ENCODE data around the gene KDM2B. TPM values are rescaled to one million over a fixed set of nuclear protein-coding genes. Genes with fewer than 3 reads are reported as not detected.

KDM2B gene
- total RNA-seq, 1 experiment from 2014 or later: 39.1 TPM

- H3K27me3 ChIP-seq (ENCODE audit: low read length): no peaks in the 10 kb centered on the region
- H3K4me3 ChIP-seq (ENCODE audit: low read length): no peak overlapping the region
- no peak overlapping the region for H3K27ac ChIP-seq (ENCODE audit: low read length)
- H3K9me3 ChIP-seq (ENCODE audit: low read length): no peaks in the 10 kb centered on the region
- no peak overlapping the region for H3K9ac ChIP-seq (ENCODE audit: low read length)
- no peaks in the 10 kb centered on the region for H3K4me1 ChIP-seq (ENCODE audit: low read length)
- no peak for DNase-seq
- H3K79me2 ChIP-seq (ENCODE audit: low read length): peaks cover 88% of the 10 kb centered on the region
- H3K36me3 ChIP-seq (ENCODE audit: insufficient read depth, low read length): peaks cover 7% of the 10 kb centered on the region; the same call in 1 of the 2 replicates
- H2AFZ ChIP-seq (ENCODE audit: low read length): no peak overlapping the region
- H3K4me2 ChIP-seq (ENCODE audit: low read depth, low read length, poor library complexity, severe bottlenecking): no peak overlapping the region
- no peaks in the 10 kb centered on the region for H3K9me2 ChIP-seq (replicated peaks; ENCODE audit: insufficient read depth, low read length)
- peaks cover 34% of the 10 kb centered on the region for H4K20me1 ChIP-seq (ENCODE audit: insufficient read depth, low read depth, low read length)
Observed at GRCh38 chr12:121455766-121456420, 124.9 kb downstream of the KDM2B start.

GRCh38 chr12:121454921-121455320 is 125.9 kb downstream of the KDM2B start:
- H4K20me1 ChIP-seq (ENCODE audit: insufficient read depth, low read depth, low read length): peaks cover 34% of the 10 kb centered on the region
- no peak overlapping the region for H3K4me2 ChIP-seq (ENCODE audit: low read depth, low read length, poor library complexity, severe bottlenecking)
- no peaks in the 10 kb centered on the region for H3K9me3 ChIP-seq (ENCODE audit: low read length)
- H3K4me3 ChIP-seq (ENCODE audit: low read length): no peak overlapping the region
- H3K79me2 ChIP-seq (ENCODE audit: low read length): peaks cover 87% of the 10 kb centered on the region
- no peaks in the 10 kb centered on the region for H3K27me3 ChIP-seq (ENCODE audit: low read length)
- H3K4me1 ChIP-seq (ENCODE audit: low read length): no peaks in the 10 kb centered on the region
- H3K36me3 ChIP-seq (ENCODE audit: insufficient read depth, low read length): peaks cover 8% of the 10 kb centered on the region; the same call in 1 of the 2 replicates
- H3K9me2 ChIP-seq (replicated peaks; ENCODE audit: insufficient read depth, low read length): no peaks in the 10 kb centered on the region
- DNase-seq: no peak
- H3K9ac ChIP-seq (ENCODE audit: low read length): no peak overlapping the region
- no peak overlapping the region for H3K27ac ChIP-seq (ENCODE audit: low read length)
- H2AFZ ChIP-seq (ENCODE audit: low read length): no peak overlapping the region

GRCh38 chr12:121453629-121454028 is 127.2 kb downstream of the KDM2B start:
- Histone ChIP-seq H3K4me1 (ENCODE audit: low read length) (no peaks in the 10 kb centered on the region), H4K20me1 (ENCODE audit: insufficient read depth, low read depth, low read length) (peaks cover 43% of the 10 kb centered on the region), H3K9me2 (replicated peaks; ENCODE audit: insufficient read depth, low read length) (no peaks in the 10 kb centered on the region), H3K4me2 (ENCODE audit: low read depth, low read length, poor library complexity, severe bottlenecking) (no peak overlapping the region), H3K27me3 (ENCODE audit: low read length) (no peaks in the 10 kb centered on the region), H3K9me3 (ENCODE audit: low read length) (no peaks in the 10 kb centered on the region), H3K27ac (ENCODE audit: low read length) (no peak overlapping the region), H3K9ac (ENCODE audit: low read length) (no peak overlapping the region), H3K36me3 (ENCODE audit: insufficient read depth, low read length) (peaks cover 13% of the 10 kb centered on the region; the same call in 1 of the 2 replicates), H2AFZ (ENCODE audit: low read length) (no peak overlapping the region), H3K79me2 (ENCODE audit: low read length) (peaks cover 86% of the 10 kb centered on the region), H3K4me3 (ENCODE audit: low read length) (no peak overlapping the region)
- no peak for DNase-seq

- no peaks in the 10 kb centered on the region for H3K4me1 ChIP-seq (ENCODE audit: low read length)
- DNase-seq: no peak
- no peak overlapping the region for H3K27ac ChIP-seq (ENCODE audit: low read length)
- H3K4me3 ChIP-seq (ENCODE audit: low read length): no peak overlapping the region
- no peaks in the 10 kb centered on the region for H3K9me2 ChIP-seq (replicated peaks; ENCODE audit: insufficient read depth, low read length)
- no peak overlapping the region for H2AFZ ChIP-seq (ENCODE audit: low read length)
- no peak overlapping the region for H3K4me2 ChIP-seq (ENCODE audit: low read depth, low read length, poor library complexity, severe bottlenecking)
- H3K9ac ChIP-seq (ENCODE audit: low read length): no peak overlapping the region
- H3K36me3 ChIP-seq (ENCODE audit: insufficient read depth, low read length): peaks cover 12% of the 10 kb centered on the region; the same call in 1 of the 2 replicates
- no peaks in the 10 kb centered on the region for H3K27me3 ChIP-seq (ENCODE audit: low read length)
- H3K79me2 ChIP-seq (ENCODE audit: low read length): peaks cover 84% of the 10 kb centered on the region
- peaks cover 42% of the 10 kb centered on the region for H4K20me1 ChIP-seq (ENCODE audit: insufficient read depth, low read depth, low read length)
- no peaks in the 10 kb centered on the region for H3K9me3 ChIP-seq (ENCODE audit: low read length)
Observed at GRCh38 chr12:121452985-121453360, 127.8 kb downstream of the KDM2B start.

GRCh38 chr12:121452340-121452984 is 128.4 kb downstream of the KDM2B start:
- H3K27me3 ChIP-seq (ENCODE audit: low read length): no peaks in the 10 kb centered on the region
- no peak overlapping the region for H2AFZ ChIP-seq (ENCODE audit: low read length)
- H3K9ac ChIP-seq (ENCODE audit: low read length): no peak overlapping the region
- no peak for DNase-seq
- H3K9me3 ChIP-seq (ENCODE audit: low read length): no peaks in the 10 kb centered on the region
- H3K79me2 ChIP-seq (ENCODE audit: low read length): peaks cover 78% of the 10 kb centered on the region
- H4K20me1 ChIP-seq (ENCODE audit: insufficient read depth, low read depth, low read length): peaks cover 37% of the 10 kb centered on the region
- no peaks in the 10 kb centered on the region for H3K9me2 ChIP-seq (replicated peaks; ENCODE audit: insufficient read depth, low read length)
- no peak overlapping the region for H3K4me2 ChIP-seq (ENCODE audit: low read depth, low read length, poor library complexity, severe bottlenecking)
- H3K36me3 ChIP-seq (ENCODE audit: insufficient read depth, low read length): peaks cover 10% of the 10 kb centered on the region; the same call in 1 of the 2 replicates
- H3K4me3 ChIP-seq (ENCODE audit: low read length): no peak overlapping the region
- no peaks in the 10 kb centered on the region for H3K4me1 ChIP-seq (ENCODE audit: low read length)
- no peak overlapping the region for H3K27ac ChIP-seq (ENCODE audit: low read length)

GRCh38 chr12:121451961-121452339 is 128.9 kb downstream of the KDM2B start:
- H3K4me1 ChIP-seq (ENCODE audit: low read length): no peaks in the 10 kb centered on the region
- no peaks in the 10 kb centered on the region for H3K9me3 ChIP-seq (ENCODE audit: low read length)
- H3K79me2 ChIP-seq (ENCODE audit: low read length): peaks cover 75% of the 10 kb centered on the region
- no peaks in the 10 kb centered on the region for H3K9me2 ChIP-seq (replicated peaks; ENCODE audit: insufficient read depth, low read length)
- no peak overlapping the region for H3K4me3 ChIP-seq (ENCODE audit: low read length)
- no peak overlapping the region for H3K4me2 ChIP-seq (ENCODE audit: low read depth, low read length, poor library complexity, severe bottlenecking)
- no peak overlapping the region for H3K27ac ChIP-seq (ENCODE audit: low read length)
- no peak overlapping the region for H2AFZ ChIP-seq (ENCODE audit: low read length)
- H3K36me3 ChIP-seq (ENCODE audit: insufficient read depth, low read length): peaks cover 10% of the 10 kb centered on the region; the same call in 1 of the 2 replicates
- H3K27me3 ChIP-seq (ENCODE audit: low read length): no peaks in the 10 kb centered on the region
- H3K9ac ChIP-seq (ENCODE audit: low read length): no peak overlapping the region
- no peak for DNase-seq
- peaks cover 34% of the 10 kb centered on the region for H4K20me1 ChIP-seq (ENCODE audit: insufficient read depth, low read depth, low read length)

- Histone ChIP-seq H3K9me2 (replicated peaks; ENCODE audit: insufficient read depth, low read length) (no peaks in the 10 kb centered on the region), H3K4me2 (ENCODE audit: low read depth, low read length, poor library complexity, severe bottlenecking) (no peak overlapping the region), H3K9me3 (ENCODE audit: low read length) (no peaks in the 10 kb centered on the region), H3K27ac (ENCODE audit: low read length) (no peak overlapping the region), H3K36me3 (ENCODE audit: insufficient read depth, low read length) (peaks cover 10% of the 10 kb centered on the region; the same call in 1 of the 2 replicates), H3K4me3 (ENCODE audit: low read length) (no peak overlapping the region), H3K79me2 (ENCODE audit: low read length) (peaks cover 50% of the 10 kb centered on the region), H4K20me1 (ENCODE audit: insufficient read depth, low read depth, low read length) (0 out of 2 replicates have a peak, but pooled peaks cover 16% of the 10 kb centered on the region), H3K9ac (ENCODE audit: low read length) (no peak overlapping the region), H3K27me3 (ENCODE audit: low read length) (no peaks in the 10 kb centered on the region), H3K4me1 (ENCODE audit: low read length) (no peaks in the 10 kb centered on the region), H2AFZ (ENCODE audit: low read length) (no peak overlapping the region)
- DNase-seq: no peak
Observed at GRCh38 chr12:121448771-121449315, 132.0 kb downstream of the KDM2B start.

GRCh38 chr12:121446750-121447149 is 134.1 kb downstream of the KDM2B start:
- DNase-seq: no peak
- peaks cover 13% of the 10 kb centered on the region for H3K36me3 ChIP-seq (ENCODE audit: insufficient read depth, low read length)

More at GRCh38 chr12:121446750-121447149, 134.1 kb downstream of the KDM2B start:
- Histone ChIP-seq H3K9ac (ENCODE audit: low read length) (no peak overlapping the region), H2AFZ (ENCODE audit: low read length) (no peak overlapping the region), H3K4me3 (ENCODE audit: low read length) (no peak overlapping the region), H3K4me2 (ENCODE audit: low read depth, low read length, poor library complexity, severe bottlenecking) (no peak overlapping the region), H3K4me1 (ENCODE audit: low read length) (no peaks in the 10 kb centered on the region), H3K27me3 (ENCODE audit: low read length) (no peaks in the 10 kb centered on the region), H3K79me2 (ENCODE audit: low read length) (peaks cover 37% of the 10 kb centered on the region), H3K27ac (ENCODE audit: low read length) (no peak overlapping the region), H3K9me2 (replicated peaks; ENCODE audit: insufficient read depth, low read length) (no peaks in the 10 kb centered on the region), H4K20me1 (ENCODE audit: insufficient read depth, low read depth, low read length) (0 out of 2 replicates have a peak, but pooled peaks cover 12% of the 10 kb centered on the region), H3K9me3 (ENCODE audit: low read length) (no peaks in the 10 kb centered on the region)

Measured in Karpas-422 (cell line).